ENCODE results near the gene TMOD2. TPM values are rescaled to one million over a fixed set of nuclear protein-coding genes. Genes with fewer than 3 reads are reported as not detected.

Gene TMOD2
- total and polyA plus RNA-seq, 2 of the 8 experiments (the other 6 are each of a cell fraction or from before 2014, with no cell fraction given) = 0.80 to 6.5 TPM

DNA sequence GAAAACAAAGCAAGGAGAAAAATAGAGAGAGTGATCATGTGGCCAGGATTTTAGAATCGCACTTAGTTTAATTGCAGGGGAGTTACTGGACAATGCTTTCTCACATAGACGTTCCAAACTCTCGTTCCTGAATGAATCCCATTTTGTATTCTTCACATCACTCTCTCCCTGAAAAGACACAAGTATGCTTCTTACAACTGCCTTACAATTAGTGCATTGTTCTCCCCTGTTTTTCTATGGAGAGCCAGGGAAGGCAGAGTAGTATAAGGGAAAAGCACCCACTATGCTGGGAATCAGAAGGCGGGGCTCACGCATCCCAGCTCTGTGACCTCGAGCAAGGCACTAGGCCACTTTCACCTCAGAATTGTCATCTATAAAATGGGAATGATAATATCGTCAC lies 14.4 kb downstream of the TMOD2 start (continued):
- TF ChIP-seq RNF2 (IDR thresholded peaks at IDR 0.05; ENCODE audit: borderline replicate concordance, low read depth, low read length, missing control alignments, poor library complexity, severe bottlenecking) (no peak), TEAD4 (IDR thresholded peaks at IDR 0.05; ENCODE audit: low read depth, low read length) (no peak)
- TF ChIP-seq, protein P1, sequence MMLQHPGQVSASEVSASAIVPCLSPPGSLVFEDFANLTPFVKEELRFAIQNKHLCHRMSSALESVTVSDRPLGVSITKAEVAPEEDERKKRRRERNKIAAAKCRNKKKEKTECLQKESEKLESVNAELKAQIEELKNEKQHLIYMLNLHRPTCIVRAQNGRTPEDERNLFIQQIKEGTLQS (IDR thresholded peaks at IDR 0.05; ENCODE audit: insufficient read depth, low read depth, low read length) = no peak

Measured in H1 (cell line).